Measurements from ENCODE around the gene TNPO3.

DNA sequence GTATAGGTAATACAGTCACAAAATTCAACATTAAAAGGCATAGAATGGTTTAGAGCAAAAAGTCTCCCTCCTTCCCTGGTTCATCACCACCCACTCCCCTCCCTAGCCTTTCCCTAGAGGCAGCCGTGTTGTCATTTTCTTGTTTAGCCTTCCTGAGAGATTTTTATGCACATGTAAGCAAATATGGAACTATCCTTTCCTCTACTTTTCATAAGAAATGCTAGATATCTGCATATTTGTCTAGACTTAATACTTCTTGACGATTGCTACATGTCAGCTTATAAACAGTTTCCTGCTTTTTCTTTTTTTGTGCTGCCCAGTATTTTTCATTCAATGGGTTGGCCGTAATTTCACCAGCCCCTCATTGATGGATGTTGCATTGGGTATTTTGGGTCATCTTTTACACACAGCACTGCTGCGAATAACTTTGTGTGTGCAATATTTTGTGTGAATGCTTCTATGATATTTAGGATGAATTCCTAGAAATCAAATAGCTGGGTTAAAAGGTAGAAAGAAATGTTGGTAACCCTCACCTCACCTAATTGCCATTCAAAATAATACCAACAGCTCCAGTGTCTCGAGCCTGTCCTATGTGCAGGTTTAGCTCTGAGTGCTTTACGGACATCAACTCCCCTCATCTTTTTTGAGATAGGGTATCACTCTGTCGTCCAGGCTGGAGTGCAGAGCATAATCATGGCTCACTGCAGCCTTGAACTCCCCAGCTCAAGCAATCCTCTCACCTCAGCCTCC, 110.2 kb downstream of the TNPO3 start:
- no peak for TF ChIP-seq RCOR1 (conservative IDR thresholded peaks at IDR 0.05; ENCODE audit: low read depth, low read length)
- TF ChIP-seq JUND (IDR thresholded peaks at IDR 0.05; ENCODE audit: low read depth, low read length), result no peak
- TF ChIP-seq, protein P1, sequence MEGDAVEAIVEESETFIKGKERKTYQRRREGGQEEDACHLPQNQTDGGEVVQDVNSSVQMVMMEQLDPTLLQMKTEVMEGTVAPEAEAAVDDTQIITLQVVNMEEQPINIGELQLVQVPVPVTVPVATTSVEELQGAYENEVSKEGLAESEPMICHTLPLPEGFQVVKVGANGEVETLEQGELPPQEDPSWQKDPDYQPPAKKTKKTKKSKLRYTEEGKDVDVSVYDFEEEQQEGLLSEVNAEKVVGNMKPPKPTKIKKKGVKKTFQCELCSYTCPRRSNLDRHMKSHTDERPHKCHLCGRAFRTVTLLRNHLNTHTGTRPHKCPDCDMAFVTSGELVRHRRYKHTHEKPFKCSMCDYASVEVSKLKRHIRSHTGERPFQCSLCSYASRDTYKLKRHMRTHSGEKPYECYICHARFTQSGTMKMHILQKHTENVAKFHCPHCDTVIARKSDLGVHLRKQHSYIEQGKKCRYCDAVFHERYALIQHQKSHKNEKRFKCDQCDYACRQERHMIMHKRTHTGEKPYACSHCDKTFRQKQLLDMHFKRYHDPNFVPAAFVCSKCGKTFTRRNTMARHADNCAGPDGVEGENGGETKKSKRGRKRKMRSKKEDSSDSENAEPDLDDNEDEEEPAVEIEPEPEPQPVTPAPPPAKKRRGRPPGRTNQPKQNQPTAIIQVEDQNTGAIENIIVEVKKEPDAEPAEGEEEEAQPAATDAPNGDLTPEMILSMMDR (IDR thresholded peaks at IDR 0.05 in 2 of 3, conservative IDR thresholded peaks at IDR 0.05 in 1 of 3; ENCODE audit: control insufficient read depth in 2 of 3, extremely low read depth in 1 of 3, insufficient read depth in 1 of 3, low read depth in 3 of 3, low read length in 3 of 3), result no peak
- TF ChIP-seq LARP7 (IDR thresholded peaks at IDR 0.05), result no peak
- no peak for TF ChIP-seq CBFB (IDR thresholded peaks at IDR 0.05; ENCODE audit: low read depth)
- no peak for TF ChIP-seq POLR2A (IDR thresholded peaks at IDR 0.05; ENCODE audit: low read depth, low read length)
